Caco-2 (cell line): ENCODE results near the gene SMIM3. TPM values are rescaled to one million over a fixed set of nuclear protein-coding genes. Genes with fewer than 3 reads are reported as not detected.

Source experiments
- BruUV-seq: library from RNA; stranded (reverse); fragments of 400-500 nt; replicated peaks from 2 replicates; lab custom pipeline; 2021; lab: Mats Ljungman, UMichigan
- CTCF ChIA-PET: fragments of 300-600 bp; sonication (Branson Sonifier 250); formaldehyde crosslinking; loops from one replicate; lab custom pipeline; 2022; ENCODE audit warnings: antibody characterized with exemption; lab: Charles Lee
- POLR2A ChIA-PET: fragments of 300-600 bp; sonication (Branson Sonifier 250); formaldehyde crosslinking; loops from one replicate; lab custom pipeline; 2022; ENCODE audit warnings: antibody characterized with exemption; lab: Charles Lee
- DNase-seq, 2 experiments: peaks; one replicate each; pipeline versions ENCODE4 v3.0.0 to v3.0.0-alpha.2; 2020 to 2022
- H3K27me3 ChIP-seq: replicated peaks from 2 replicates; pipeline ENCODE4 v1.6.0; 2011; ENCODE audit warnings: low read length; ENCODE audit not compliant: control insufficient read depth, insufficient read depth
- H3K36me3 ChIP-seq: 2 replicates; pipeline ENCODE4 v1.5.1; 2011; ENCODE audit warnings: low read length; ENCODE audit not compliant: control insufficient read depth, insufficient read depth
- H3K4me1 ChIP-seq: fragments of 250-450 bp; sonication (Bioruptor Pico); 2 replicates; pipeline ENCODE4 v1.5.1; 2020; ENCODE audit warnings: mild to moderate bottlenecking
- H3K4me3 ChIP-seq: 2 replicates; pipeline ENCODE4 v1.5.1; 2011; ENCODE audit warnings: low read depth, mild to moderate bottlenecking, control low read depth, low read length
- H3K9me3 ChIP-seq: fragments of 250-450 bp; sonication (Bioruptor Pico); 2 replicates; pipeline ENCODE4 v1.5.1; 2020; ENCODE audit warnings: mild to moderate bottlenecking, moderate library complexity
- H3K27ac Mint-ChIP-seq: one replicate; pipeline ENCODE4 v1.8.0; 2022; ENCODE audit warnings: mixed read lengths; ENCODE audit not compliant: unreplicated experiment
- H3K27me3 Mint-ChIP-seq: one replicate; pipeline ENCODE4 v1.8.0; 2022; ENCODE audit warnings: mixed read lengths; ENCODE audit not compliant: insufficient read depth, unreplicated experiment
- H3K36me3 Mint-ChIP-seq: one replicate; pipeline ENCODE4 v1.8.0; 2022; ENCODE audit warnings: mild to moderate bottlenecking, mixed read lengths; ENCODE audit not compliant: insufficient read depth, unreplicated experiment
- H3K4me1 Mint-ChIP-seq: one replicate; pipeline ENCODE4 v1.8.0; 2022; ENCODE audit warnings: low read depth, mixed read lengths; ENCODE audit not compliant: unreplicated experiment
- H3K4me3 Mint-ChIP-seq: one replicate; pipeline ENCODE4 v1.8.0; 2022; ENCODE audit warnings: mild to moderate bottlenecking, moderate library complexity, mixed read lengths; ENCODE audit not compliant: unreplicated experiment
- H3K9me3 Mint-ChIP-seq: one replicate; pipeline ENCODE4 v1.8.0; 2022; ENCODE audit warnings: mixed read lengths; ENCODE audit not compliant: unreplicated experiment
- intact Hi-C: fragments of 100-400 bp; cut with micrococcal nuclease; formaldehyde crosslinking; loops from one replicate; pipeline ENCODE4 v1.10.0; 2022; ENCODE audit not compliant: unreplicated experiment
- total RNA-seq: library from RNA; stranded (reverse); gene quantifications from 2 replicates; pipeline ENCODE4 v1.2.3, GENCODE V29; 2022
- TF ChIP-seq, protein P1 (sequence below), 2 experiments: fragments of 200-600 bp in 1 of 2; IDR thresholded peaks; 1 replicate in 1 of 2; 2 replicates in 1 of 2; pipeline versions ENCODE4 v1.5.1 to v1.8.0; 2011 to 2022; ENCODE audit warnings: antibody characterized with exemption in 1 of 2, control low read depth in 1 of 2, inconsistent platforms in 1 of 2, low read depth in 1 of 2, low read length in 1 of 2, mild to moderate bottlenecking in 1 of 2, moderate library complexity in 1 of 2; ENCODE audit not compliant: insufficient read depth in 1 of 2, severe bottlenecking in 1 of 2, unreplicated experiment in 1 of 2

SMIM3 gene
- total RNA-seq, 1 experiment from 2014 or later: 19.4 TPM

DNA sequence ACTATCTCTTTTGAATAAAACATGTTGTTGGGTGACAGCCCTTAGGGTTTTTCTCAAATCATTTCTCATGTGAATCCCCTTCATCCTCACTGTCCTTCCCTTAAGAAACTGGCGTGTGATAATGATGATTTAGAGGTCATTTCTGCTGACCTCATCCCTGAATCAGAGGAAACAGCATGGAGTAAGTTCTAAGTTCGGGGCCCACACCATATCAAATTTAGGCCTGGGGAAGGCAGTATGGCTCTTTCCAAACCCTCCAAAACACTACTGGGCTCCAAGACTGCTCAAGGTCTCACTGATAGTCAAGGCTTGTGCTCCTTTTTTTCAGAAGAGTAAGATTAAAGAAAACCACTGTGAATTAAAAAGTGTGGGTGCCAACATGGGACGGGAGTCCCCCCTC is 872 bp upstream of the SMIM3 start:
- H3K9me3 Mint-ChIP-seq: no peaks in the 10 kb centered on the region
- TF ChIP-seq, protein P1, sequence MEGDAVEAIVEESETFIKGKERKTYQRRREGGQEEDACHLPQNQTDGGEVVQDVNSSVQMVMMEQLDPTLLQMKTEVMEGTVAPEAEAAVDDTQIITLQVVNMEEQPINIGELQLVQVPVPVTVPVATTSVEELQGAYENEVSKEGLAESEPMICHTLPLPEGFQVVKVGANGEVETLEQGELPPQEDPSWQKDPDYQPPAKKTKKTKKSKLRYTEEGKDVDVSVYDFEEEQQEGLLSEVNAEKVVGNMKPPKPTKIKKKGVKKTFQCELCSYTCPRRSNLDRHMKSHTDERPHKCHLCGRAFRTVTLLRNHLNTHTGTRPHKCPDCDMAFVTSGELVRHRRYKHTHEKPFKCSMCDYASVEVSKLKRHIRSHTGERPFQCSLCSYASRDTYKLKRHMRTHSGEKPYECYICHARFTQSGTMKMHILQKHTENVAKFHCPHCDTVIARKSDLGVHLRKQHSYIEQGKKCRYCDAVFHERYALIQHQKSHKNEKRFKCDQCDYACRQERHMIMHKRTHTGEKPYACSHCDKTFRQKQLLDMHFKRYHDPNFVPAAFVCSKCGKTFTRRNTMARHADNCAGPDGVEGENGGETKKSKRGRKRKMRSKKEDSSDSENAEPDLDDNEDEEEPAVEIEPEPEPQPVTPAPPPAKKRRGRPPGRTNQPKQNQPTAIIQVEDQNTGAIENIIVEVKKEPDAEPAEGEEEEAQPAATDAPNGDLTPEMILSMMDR (IDR thresholded peaks at IDR 0.05; ENCODE audit: insufficient read depth in 1 of 2, low read depth in 1 of 2, low read length in 1 of 2, severe bottlenecking in 1 of 2, unreplicated experiment in 1 of 2): no peak
- peaks cover 25% of the 10 kb centered on the region for H3K4me1 ChIP-seq
- CTCF ChIA-PET: interaction anchor here (1.0 to 2.4 kb wide), 3 partner anchors 19 to 69 kb away, joined by 3 to 10 read pairs (median 10); partner anchors contain the start of genes DCTN4 and IRGM
- peak overlapping the region; percentile 91 for H3K4me3 Mint-ChIP-seq
- peaks cover 2% of the 10 kb centered on the region for H3K27me3 Mint-ChIP-seq
- H3K4me1 Mint-ChIP-seq: peaks cover 24% of the 10 kb centered on the region
- peaks cover 6% of the 10 kb centered on the region for H3K36me3 Mint-ChIP-seq
- H3K36me3 ChIP-seq: no peaks in the 10 kb centered on the region
- no peak for DNase-seq
- peak overlapping the region; percentile 80 for H3K27ac Mint-ChIP-seq
- H3K27me3 ChIP-seq: no peaks in the 10 kb centered on the region
- H3K9me3 ChIP-seq: no peaks in the 10 kb centered on the region
- no TSS peak for BruUV-seq
- peak overlapping the region; percentile 75 for H3K4me3 ChIP-seq
- intact Hi-C loops: loop anchor here (1.0 to 5.0 kb wide), 3 partner anchors 19 to 305 kb away; no protein-coding TSS in a partner anchor
- POLR2A ChIA-PET: interaction anchor here (1.4 to 1.8 kb wide), 2 partner anchors 19 to 77 kb away, joined by 7 to 18 read pairs; partner anchors contain the start of genes DCTN4 and RBM22

DNA sequence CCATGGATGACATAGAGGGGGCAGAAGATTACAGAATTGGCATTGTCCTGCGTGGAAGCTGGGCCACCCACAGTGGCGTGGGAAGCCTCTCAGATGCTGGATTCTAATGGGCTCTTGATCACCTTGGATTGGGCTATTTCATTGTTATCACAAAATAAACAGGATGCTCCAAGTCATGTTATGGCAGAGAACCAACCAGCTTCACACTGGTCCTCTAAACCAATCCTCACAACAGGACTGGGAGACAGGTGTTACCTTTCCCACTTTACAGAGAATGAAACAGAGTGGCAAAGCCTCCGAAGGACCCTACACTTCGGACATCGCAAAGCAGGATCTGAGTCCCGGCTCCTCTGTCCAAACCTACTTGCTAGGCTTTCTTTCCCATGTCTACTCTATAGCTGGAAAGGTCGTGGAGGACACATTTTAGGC is 455 bp upstream of the SMIM3 start:
- Mint-ChIP-seq H3K4me1 (peaks cover 28% of the 10 kb centered on the region), H3K9me3 (no peaks in the 10 kb centered on the region), H3K36me3 (peaks cover 6% of the 10 kb centered on the region), H3K27me3 (no peaks in the 10 kb centered on the region), H3K4me3 (peak overlapping the region; percentile 91), H3K27ac (peak overlapping the region; percentile 80)
- POLR2A ChIA-PET: interaction anchor here (0.8 to 1.8 kb wide), 3 partner anchors 19 to 77 kb away, joined by 3 to 18 read pairs (median 7); partner anchors contain the start of genes DCTN4 and RBM22
- peak in 1 of 2 experiments; percentile 21 for DNase-seq
- Histone ChIP-seq H3K4me3 (peak overlapping the region; percentile 75), H3K27me3 (no peaks in the 10 kb centered on the region), H3K36me3 (no peaks in the 10 kb centered on the region), H3K9me3 (no peaks in the 10 kb centered on the region), H3K4me1 (peaks cover 29% of the 10 kb centered on the region)
- intact Hi-C loops: loop anchor here (1.0 to 5.0 kb wide), 3 partner anchors 20 to 306 kb away; no protein-coding TSS in a partner anchor
- TF ChIP-seq, protein P1 (IDR thresholded peaks at IDR 0.05; ENCODE audit: insufficient read depth in 1 of 2, low read depth in 1 of 2, low read length in 1 of 2, severe bottlenecking in 1 of 2, unreplicated experiment in 1 of 2): no peak
- CTCF ChIA-PET: interaction anchor here (0.6 to 2.4 kb wide), 11 partner anchors 17 to 273 kb away, joined by 3 to 18 read pairs (median 4); partner anchors contain the start of genes DCTN4, IRGM and RBM22
- BruUV-seq: TSS peak; percentile 83

DNA sequence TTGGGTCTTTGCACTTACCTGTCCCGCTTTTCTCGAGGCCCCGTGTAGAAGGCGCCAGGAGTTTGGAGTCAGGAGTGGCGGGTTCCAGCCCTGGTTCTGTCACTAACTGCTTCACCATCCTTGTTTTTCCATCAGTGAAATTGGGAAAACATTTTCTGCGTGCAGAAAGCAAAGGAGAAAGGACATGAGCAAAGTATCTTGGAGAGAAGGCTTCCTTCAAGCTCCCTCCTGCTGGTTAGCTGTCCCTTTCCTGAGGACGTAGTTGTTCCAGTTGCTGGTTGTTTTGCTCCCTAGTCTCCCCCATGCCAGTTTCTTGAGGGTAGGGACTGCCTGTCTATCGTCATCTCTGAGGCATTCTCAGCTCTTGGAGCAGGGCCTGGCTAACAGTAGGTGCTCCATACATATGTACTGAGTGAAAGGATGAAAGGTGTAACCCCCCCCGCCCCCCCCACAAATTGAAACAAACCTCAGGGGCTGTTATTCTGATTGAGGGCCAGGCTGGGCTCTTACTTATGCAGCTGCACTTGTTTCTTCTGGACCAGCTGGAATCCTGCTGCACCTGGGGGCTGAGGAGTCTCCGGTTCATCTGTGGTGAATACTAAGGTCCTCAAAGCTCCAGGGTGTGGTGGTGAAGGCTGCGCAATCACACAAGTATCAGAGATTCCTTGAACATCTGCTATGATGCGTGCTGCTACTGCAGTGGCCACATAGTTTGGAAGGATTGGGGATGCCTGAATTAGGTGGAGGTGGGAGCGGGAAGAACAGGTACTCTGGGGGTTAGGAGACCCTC is 1.0 kb downstream of the SMIM3 start:
- CTCF ChIA-PET: interaction anchor here (0.6 to 2.4 kb wide), 8 partner anchors 21 to 807 kb away, joined by 3 to 18 read pairs (median 8); partner anchors contain the start of genes DCTN4, IRGM and RBM22
- BruUV-seq: no TSS peak

More for the DNA sequence above, 1.0 kb downstream of the SMIM3 start:
- intact Hi-C loops: loop anchor here (1.0 to 5.0 kb wide), 3 partner anchors 121 to 307 kb away; no protein-coding TSS in a partner anchor
- peak overlapping the region; percentile 91 for H3K4me3 Mint-ChIP-seq
- no peaks in the 10 kb centered on the region for H3K27me3 Mint-ChIP-seq
- H3K4me1 ChIP-seq: peaks cover 42% of the 10 kb centered on the region
- peaks cover 32% of the 10 kb centered on the region for H3K4me1 Mint-ChIP-seq
- peak overlapping the region; percentile 80 for H3K27ac Mint-ChIP-seq
- peaks cover 14% of the 10 kb centered on the region for H3K36me3 Mint-ChIP-seq
- H3K9me3 Mint-ChIP-seq: no peaks in the 10 kb centered on the region
- no peak for DNase-seq
- no peaks in the 10 kb centered on the region for H3K36me3 ChIP-seq
- H3K9me3 ChIP-seq: no peaks in the 10 kb centered on the region
- H3K27me3 ChIP-seq: no peaks in the 10 kb centered on the region
- H3K4me3 ChIP-seq: peak overlapping the region; percentile 75
- POLR2A ChIA-PET: interaction anchor here (1.8 kb wide), 1 partner anchor 21 kb away, joined by 18 read pairs; the partner anchor contains the start of gene DCTN4
- TF ChIP-seq, protein P1 (IDR thresholded peaks at IDR 0.05; ENCODE audit: insufficient read depth in 1 of 2, low read depth in 1 of 2, low read length in 1 of 2, severe bottlenecking in 1 of 2, unreplicated experiment in 1 of 2): no peak
